Measurements from ENCODE around the gene ASCL3.

The ASCL3 gene

DNA sequence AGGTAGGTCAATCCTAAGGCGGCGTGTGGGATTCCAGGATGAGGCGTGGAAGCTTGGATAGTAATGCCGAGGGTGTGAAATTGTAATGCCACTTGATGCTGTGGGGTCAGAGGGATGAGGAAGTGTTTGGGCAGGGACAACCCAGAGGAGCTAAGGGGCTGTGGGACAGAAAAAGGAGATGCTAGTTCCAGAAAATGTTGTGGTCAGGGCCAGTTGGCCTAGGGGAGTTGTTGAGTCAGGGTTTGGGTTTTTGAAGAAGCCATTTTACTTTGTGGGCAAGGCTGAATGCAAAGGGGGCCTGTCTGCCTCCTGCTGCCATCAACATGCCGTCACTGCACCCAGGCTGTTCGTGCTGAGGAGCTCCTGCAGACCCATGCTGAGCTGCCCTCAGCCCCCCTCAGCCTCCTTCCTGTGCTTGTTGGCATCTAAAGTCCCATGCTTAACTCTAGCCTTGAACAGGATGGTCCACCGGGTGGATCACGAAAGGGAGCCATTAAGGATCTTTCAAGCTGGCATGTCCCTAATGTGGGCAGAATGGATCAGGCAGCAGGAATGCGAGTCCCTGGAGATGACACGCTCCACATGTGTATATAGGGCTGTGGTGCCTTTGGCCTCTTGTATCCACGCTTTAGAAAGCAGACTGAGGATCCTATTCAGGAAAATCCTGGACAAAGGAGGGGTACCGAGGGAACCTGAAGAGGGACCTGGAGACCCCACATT, 12.2 kb downstream of the ASCL3 start:
- TF ChIP-seq, protein P1, sequence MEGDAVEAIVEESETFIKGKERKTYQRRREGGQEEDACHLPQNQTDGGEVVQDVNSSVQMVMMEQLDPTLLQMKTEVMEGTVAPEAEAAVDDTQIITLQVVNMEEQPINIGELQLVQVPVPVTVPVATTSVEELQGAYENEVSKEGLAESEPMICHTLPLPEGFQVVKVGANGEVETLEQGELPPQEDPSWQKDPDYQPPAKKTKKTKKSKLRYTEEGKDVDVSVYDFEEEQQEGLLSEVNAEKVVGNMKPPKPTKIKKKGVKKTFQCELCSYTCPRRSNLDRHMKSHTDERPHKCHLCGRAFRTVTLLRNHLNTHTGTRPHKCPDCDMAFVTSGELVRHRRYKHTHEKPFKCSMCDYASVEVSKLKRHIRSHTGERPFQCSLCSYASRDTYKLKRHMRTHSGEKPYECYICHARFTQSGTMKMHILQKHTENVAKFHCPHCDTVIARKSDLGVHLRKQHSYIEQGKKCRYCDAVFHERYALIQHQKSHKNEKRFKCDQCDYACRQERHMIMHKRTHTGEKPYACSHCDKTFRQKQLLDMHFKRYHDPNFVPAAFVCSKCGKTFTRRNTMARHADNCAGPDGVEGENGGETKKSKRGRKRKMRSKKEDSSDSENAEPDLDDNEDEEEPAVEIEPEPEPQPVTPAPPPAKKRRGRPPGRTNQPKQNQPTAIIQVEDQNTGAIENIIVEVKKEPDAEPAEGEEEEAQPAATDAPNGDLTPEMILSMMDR (IDR thresholded peaks at IDR 0.05; ENCODE audit: unreplicated experiment in 3 of 3), result no peak
- no peaks in the 10 kb centered on the region for H3K9me3 Mint-ChIP-seq
- H3K4me3 Mint-ChIP-seq, result no peak overlapping the region

GRCh38 chr11:8928981-8929615, 13.7 kb downstream of the ASCL3 start:
- Mint-ChIP-seq H3K4me3 (no peak overlapping the region), H3K36me3 (ENCODE audit: low read depth) (peaks cover 3% of the 10 kb centered on the region), H3K9me3 (no peaks in the 10 kb centered on the region)

More for the DNA sequence above, 12.2 kb downstream of the ASCL3 start:
- no peaks in the 10 kb centered on the region for H3K36me3 Mint-ChIP-seq (ENCODE audit: low read depth)
- H3K27ac Mint-ChIP-seq, result no peak overlapping the region
- H3K27me3 Mint-ChIP-seq (ENCODE audit: low read depth), result peaks cover 7% of the 10 kb centered on the region
- H3K4me1 Mint-ChIP-seq, result peaks cover 15% of the 10 kb centered on the region

DNA sequence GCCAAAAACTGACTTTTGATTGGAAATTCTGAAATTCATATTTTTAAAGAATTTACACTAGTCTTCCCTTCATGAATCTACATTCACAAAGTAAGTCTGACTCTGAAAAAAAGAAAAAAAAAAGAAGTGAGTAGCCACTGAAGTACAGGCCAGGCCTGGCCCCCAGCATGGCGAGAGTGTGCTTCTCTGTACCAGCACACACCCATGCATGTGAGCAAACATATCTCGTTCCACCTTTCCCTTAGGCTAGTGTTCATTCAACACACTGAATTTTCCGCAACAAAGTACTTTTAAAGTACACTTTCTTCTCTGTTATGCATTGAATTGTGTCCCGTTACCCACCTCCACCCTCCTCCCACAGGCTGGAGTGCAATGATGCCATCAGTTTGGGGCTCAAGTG, 14.6 kb downstream of the ASCL3 start:
- Mint-ChIP-seq H3K27ac (no peak overlapping the region), H3K27me3 (ENCODE audit: low read depth) (peaks cover 7% of the 10 kb centered on the region), H3K4me1 (peaks cover 4% of the 10 kb centered on the region), H3K4me3 (no peak overlapping the region), H3K36me3 (ENCODE audit: low read depth) (peaks cover 3% of the 10 kb centered on the region), H3K9me3 (no peaks in the 10 kb centered on the region)
- TF ChIP-seq, protein P1 (IDR thresholded peaks at IDR 0.05; ENCODE audit: unreplicated experiment in 3 of 3), result no peak

More at GRCh38 chr11:8928981-8929615, 13.7 kb downstream of the ASCL3 start:
- Mint-ChIP-seq H3K27me3 (ENCODE audit: low read depth) (peaks cover 7% of the 10 kb centered on the region), H3K27ac (no peak overlapping the region), H3K4me1 (peaks cover 4% of the 10 kb centered on the region)
- TF ChIP-seq, protein P1 (IDR thresholded peaks at IDR 0.05; ENCODE audit: unreplicated experiment in 3 of 3), result no peak

- H3K27me3 Mint-ChIP-seq (ENCODE audit: low read depth), result peaks cover 3% of the 10 kb centered on the region
- H3K36me3 Mint-ChIP-seq (ENCODE audit: low read depth), result peaks cover 7% of the 10 kb centered on the region
- no peak overlapping the region for H3K27ac Mint-ChIP-seq
- H3K4me1 Mint-ChIP-seq, result no peaks in the 10 kb centered on the region
- H3K9me3 Mint-ChIP-seq, result no peaks in the 10 kb centered on the region
- H3K4me3 Mint-ChIP-seq, result no peak overlapping the region
- TF ChIP-seq, protein P1 (IDR thresholded peaks at IDR 0.05; ENCODE audit: unreplicated experiment in 3 of 3), result no peak
Measured at GRCh38 chr11:8927233-8927632, 15.6 kb downstream of the ASCL3 start.

DNA sequence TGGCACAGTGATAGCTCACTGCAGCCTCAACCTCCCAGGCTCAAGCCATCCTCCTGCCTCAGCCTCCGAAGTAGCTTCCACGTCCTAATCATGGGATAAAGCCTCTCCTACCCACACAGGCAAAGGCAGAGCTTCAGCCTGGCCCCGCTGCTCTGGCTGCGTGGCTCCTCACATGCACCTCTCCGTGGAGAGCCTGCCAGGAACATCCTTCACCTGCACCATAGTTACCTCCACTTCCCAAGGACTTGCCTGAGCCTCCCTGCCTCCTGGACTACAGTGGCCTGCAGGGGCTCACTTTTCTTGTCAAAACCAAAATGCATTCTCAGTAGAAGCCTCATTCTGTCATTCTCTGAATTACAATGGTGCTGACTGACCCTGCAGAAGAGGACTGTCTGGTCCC, 16.6 kb downstream of the ASCL3 start:
- no peak overlapping the region for H3K4me3 Mint-ChIP-seq
- H3K4me1 Mint-ChIP-seq, result no peaks in the 10 kb centered on the region
- TF ChIP-seq, protein P1 (IDR thresholded peaks at IDR 0.05; ENCODE audit: unreplicated experiment in 3 of 3), result no peak
- no peaks in the 10 kb centered on the region for H3K9me3 Mint-ChIP-seq
- peaks cover 17% of the 10 kb centered on the region for H3K36me3 Mint-ChIP-seq (ENCODE audit: low read depth)
- peaks cover 3% of the 10 kb centered on the region for H3K27me3 Mint-ChIP-seq (ENCODE audit: low read depth)
- H3K27ac Mint-ChIP-seq, result no peak overlapping the region
